ENCODE results near the gene POLK. TPM values are rescaled to one million over a fixed set of nuclear protein-coding genes. Genes with fewer than 3 reads are reported as not detected.
"Not testable (repeated sequence)": the region's sequence is repeated elsewhere in the genome, so short reads cannot be mapped to it uniquely, and the experiment has no call there.

POLK gene
- total and polyA plus RNA-seq, 8 donors, result 32.1 to 43.9 (median 34.1) TPM

- no peak for TF ChIP-seq CTCF (IDR thresholded peaks at IDR 0.05)
- H3K27me3 ChIP-seq, result no peaks in the 10 kb centered on the region
- no peaks in the 10 kb centered on the region for H3K9me3 ChIP-seq
- no peak overlapping the region for H3K4me3 ChIP-seq
- intact Hi-C loops (cut with DNase I), result no loop called here
- peaks cover 0 to 49% of the 10 kb centered on the region in 2 donors for H3K36me3 ChIP-seq
- H3K4me1 ChIP-seq, result peaks cover 0 to 5% of the 10 kb centered on the region in 2 donors
- no peak for ATAC-seq
- no peak for DNase-seq
- no peak overlapping the region for H3K27ac ChIP-seq
Observed at GRCh38 chr5:75600535-75600934, 88.8 kb downstream of the POLK start.

GRCh38 chr5:75601567-75601966, 89.9 kb downstream of the POLK start:
- no peak overlapping the region for H3K4me3 ChIP-seq
- peaks cover 0 to 5% of the 10 kb centered on the region in 2 donors for H3K4me1 ChIP-seq
- no peaks in the 10 kb centered on the region for H3K9me3 ChIP-seq
- no peak for ATAC-seq
- no peak overlapping the region for H3K27ac ChIP-seq
- intact Hi-C loops (cut with DNase I), result no loop called here
- no peak for TF ChIP-seq CTCF (IDR thresholded peaks at IDR 0.05)
- H3K36me3 ChIP-seq, result peaks cover 0 to 38% of the 10 kb centered on the region in 2 donors
- H3K27me3 ChIP-seq, result no peaks in the 10 kb centered on the region
- DNase-seq, result no peak

- ATAC-seq (no peak), DNase-seq (no peak)
- no peak for TF ChIP-seq CTCF (IDR thresholded peaks at IDR 0.05)
- Histone ChIP-seq H3K27ac (no peak overlapping the region), H3K4me3 (no peak overlapping the region), H3K36me3 (peaks cover 0 to 34% of the 10 kb centered on the region in 2 donors), H3K4me1 (peaks cover 3 to 5% of the 10 kb centered on the region in 2 donors), H3K27me3 (no peaks in the 10 kb centered on the region), H3K9me3 (no peaks in the 10 kb centered on the region)
- intact Hi-C loops (cut with DNase I), result no loop called here
Observed at GRCh38 chr5:75601996-75602395, 90.3 kb downstream of the POLK start.

- peaks cover 0 to 21% of the 10 kb centered on the region in 2 donors for H3K36me3 ChIP-seq
- DNase-seq, result peak in 1 of 4 donors; percentile 51
- ATAC-seq, result peak; percentile 30
- peaks cover 5 to 7% of the 10 kb centered on the region in 2 donors for H3K4me1 ChIP-seq
- H3K9me3 ChIP-seq, result no peaks in the 10 kb centered on the region
- no peak overlapping the region for H3K4me3 ChIP-seq
- no peaks in the 10 kb centered on the region for H3K27me3 ChIP-seq
- intact Hi-C loops (cut with DNase I), result no loop called here
- no peak for TF ChIP-seq CTCF (IDR thresholded peaks at IDR 0.05)
- no peak overlapping the region for H3K27ac ChIP-seq
Observed at GRCh38 chr5:75603371-75603770, 91.7 kb downstream of the POLK start.

GRCh38 chr5:75603821-75604220, 92.1 kb downstream of the POLK start:
- H3K4me3 ChIP-seq, result no peak overlapping the region
- H3K27ac ChIP-seq, result no peak overlapping the region
- ATAC-seq (no peak), DNase-seq (no peak)
- peaks cover 0 to 21% of the 10 kb centered on the region in 2 donors for H3K36me3 ChIP-seq
- H3K4me1 ChIP-seq, result peaks cover 5 to 7% of the 10 kb centered on the region in 2 donors
- intact Hi-C loops (cut with DNase I), result no loop called here
- H3K27me3 ChIP-seq, result no peaks in the 10 kb centered on the region
- TF ChIP-seq CTCF (IDR thresholded peaks at IDR 0.05), result no peak
- H3K9me3 ChIP-seq, result no peaks in the 10 kb centered on the region

- DNase-seq; H3K9me3 ChIP-seq; ATAC-seq; H3K4me3 ChIP-seq; intact Hi-C loops (cut with DNase I); H3K36me3 ChIP-seq; H3K27ac ChIP-seq: not testable (repeated sequence)
- Histone ChIP-seq H3K4me1 (peaks cover 5 to 25% of the 10 kb centered on the region in 2 donors), H3K27me3 (peaks cover 0 to 14% of the 10 kb centered on the region in 2 donors)
Observed at GRCh38 chr5:75607341-75607740, 95.7 kb downstream of the POLK start.

Data from left lung (tissue), 10 donors.